Measurements from ENCODE around the gene NAXE.

The NAXE gene

GRCh38 chr1:156640842-156641706, 49.5 kb downstream of the NAXE start:
- H3K4me3 ChIP-seq (ENCODE audit: low read depth, low read length), result no peak overlapping the region
- TF ChIP-seq CTCF (IDR thresholded peaks at IDR 0.05; ENCODE audit: borderline replicate concordance, insufficient read depth, low read depth, low read length), result no peak

GRCh38 chr1:156641761-156642264, 50.2 kb downstream of the NAXE start, which contains the start of gene BCAN:
BCAN (plus strand) TSS chr1:156642117; CDS start chr1:156646055, 3,938 bp downstream.
- TF ChIP-seq CTCF (IDR thresholded peaks at IDR 0.05; ENCODE audit: borderline replicate concordance, insufficient read depth, low read depth, low read length), result no peak
- H3K4me3 ChIP-seq (ENCODE audit: low read depth, low read length), result no peak within 1 kb of the TSS

GRCh38 chr1:156642265-156643048, 50.9 kb downstream of the NAXE start:
- no peak for TF ChIP-seq CTCF (IDR thresholded peaks at IDR 0.05; ENCODE audit: borderline replicate concordance, insufficient read depth, low read depth, low read length)
- no peak overlapping the region for H3K4me3 ChIP-seq (ENCODE audit: low read depth, low read length)

- TF ChIP-seq CTCF (IDR thresholded peaks at IDR 0.05; ENCODE audit: borderline replicate concordance, insufficient read depth, low read depth, low read length), result no peak
- no peak overlapping the region for H3K4me3 ChIP-seq (ENCODE audit: low read depth, low read length)
These were observed 51.6 kb downstream of the NAXE start for GRCh38 chr1:156643049-156643777.

- no peak for TF ChIP-seq CTCF (IDR thresholded peaks at IDR 0.05; ENCODE audit: borderline replicate concordance, insufficient read depth, low read depth, low read length)
These were observed 52.2 kb downstream of the NAXE start for GRCh38 chr1:156643778-156644092.

More at GRCh38 chr1:156643778-156644092, 52.2 kb downstream of the NAXE start:
- H3K4me3 ChIP-seq (ENCODE audit: low read depth, low read length), result no peak overlapping the region

All from GM12875 (cell line).